K562 (cell line): Measurements from ENCODE around the gene SUMO3. TPM values are rescaled to one million over a fixed set of nuclear protein-coding genes. Genes with fewer than 3 reads are reported as not detected.

Source experiments
- ATAC-seq: fragments of 200-7000 bp; cut with Tn5 transposase; 3 replicates; pipeline ENCODE4 v1.9.1; 2020; ENCODE audit warnings: moderate library complexity
- BruUV-seq: library from RNA; stranded (reverse); fragments of 400-500 nt; replicated peaks from 2 replicates; lab custom pipeline; 2021; lab: Mats Ljungman, UMichigan
- CTCF ChIA-PET: fragments of 300-600 bp; formaldehyde crosslinking; extraction: SDS; loops from one replicate; lab custom pipeline; 2021; ENCODE audit warnings: low intra/inter-chr PET ratio; lab: Yijun Ruan, JAX
- POLR2A ChIA-PET: fragments of 300-600, 350-650 bp; sonication (Branson Sonifier 250); formaldehyde crosslinking; extraction: SDS; loops from one replicate; lab custom pipeline; 2021; ENCODE audit warnings: antibody characterized with exemption, inconsistent platforms; lab: Yijun Ruan, JAX
- DNase-seq, 4 experiments: peaks; one replicate each; pipeline versions ENCODE4 v3.0.0 to v3.0.0-alpha.2; 2011 to 2018; ENCODE audit warnings: low spot score in 3 of 4, mixed read lengths in 3 of 4; ENCODE audit errors: extremely low read depth in 1 of 4
- FAIRE-seq: peaks from 2 replicates; lab custom pipeline; 2011; peaks lifted over from hg19 to GRCh38; lab: Jason Lieb, UNC
- H2AFZ ChIP-seq: 2 replicates; pipeline ENCODE4 v1.6.0; 2011; ENCODE audit warnings: low read depth, low read length, control low read depth, inconsistent platforms
- H3K27ac ChIP-seq: fragments of 200-600 bp; 3 replicates; pipeline ENCODE4 v1.8.0; 2011; ENCODE audit warnings: low read depth, mild to moderate bottlenecking, control low read depth, inconsistent platforms, low read length, moderate library complexity, mixed read lengths; ENCODE audit errors: extremely low read depth
- H3K27me3 ChIP-seq, 2 experiments: fragments of 300-600 bp in 1 of 2; 2 replicates in 1 of 2; 3 replicates in 1 of 2; pipeline versions ENCODE4 v1.6.0 to v1.8.0; 2011; ENCODE audit warnings: inconsistent platforms in 2 of 2, low read length in 2 of 2, mild to moderate bottlenecking in 1 of 2, mixed read lengths in 1 of 2, moderate library complexity in 1 of 2; ENCODE audit not compliant: control insufficient read depth in 2 of 2, insufficient read depth in 2 of 2
- H3K36me3 ChIP-seq: fragments of 300-600 bp; 3 replicates; pipeline ENCODE4 v1.8.0; 2011; ENCODE audit warnings: mild to moderate bottlenecking, low read length, inconsistent platforms; ENCODE audit not compliant: control insufficient read depth, insufficient read depth
- H3K4me1 ChIP-seq, 2 experiments: fragments of 200-600 bp in 1 of 2; replicated peaks in 1 of 2; 2 replicates in 1 of 2; 3 replicates in 1 of 2; pipeline versions ENCODE4 v1.5.1 to v1.8.0; 2011; ENCODE audit warnings: inconsistent platforms in 2 of 2, low read length in 2 of 2, mild to moderate bottlenecking in 1 of 2, mixed read lengths in 1 of 2, moderate library complexity in 1 of 2; ENCODE audit not compliant: control insufficient read depth in 2 of 2, insufficient read depth in 2 of 2
- H3K4me2 ChIP-seq: 2 replicates; pipeline ENCODE4 v1.6.1; 2011; ENCODE audit warnings: low read length, control low read depth, inconsistent platforms, mixed read lengths; ENCODE audit not compliant: insufficient read depth
- H3K4me3 ChIP-seq: fragments of 200-600 bp; sonication (generic), shearing (Covaris generic); 2 replicates; pipeline ENCODE4 v1.5.1; 2016; ENCODE audit warnings: control low read depth, inconsistent platforms
- H3K79me2 ChIP-seq: fragments of 200-600 bp; 3 replicates; pipeline ENCODE4 v1.8.0; 2011; ENCODE audit warnings: low read length, inconsistent platforms; ENCODE audit not compliant: control insufficient read depth, insufficient read depth
- H3K9ac ChIP-seq, 2 experiments: 2 replicates each; pipeline versions ENCODE4 v1.6.0 to v1.6.1; 2011; ENCODE audit warnings: low read depth in 2 of 2, low read length in 2 of 2, control low read depth in 1 of 2, inconsistent platforms in 1 of 2, mild to moderate bottlenecking in 1 of 2, mixed read lengths in 1 of 2; ENCODE audit not compliant: insufficient read depth in 1 of 2
- H3K9me1 ChIP-seq: one replicate; pipeline ENCODE4 v1.6.0; 2011; ENCODE audit warnings: inconsistent platforms, mild to moderate bottlenecking, low read length, moderate library complexity; ENCODE audit not compliant: control insufficient read depth, insufficient read depth
- H3K9me3 ChIP-seq: replicated peaks from 2 replicates; pipeline ENCODE4 v1.5.1; 2011; ENCODE audit warnings: low read depth, low read length, inconsistent platforms; ENCODE audit not compliant: control insufficient read depth, insufficient read depth
- H4K20me1 ChIP-seq: replicated peaks from 2 replicates; pipeline ENCODE4 v1.6.1; 2011; ENCODE audit warnings: low read length, inconsistent platforms, mixed read lengths; ENCODE audit not compliant: control insufficient read depth, insufficient read depth
- DNMT1 ChIP-seq: fragments of 450-650 bp; IDR thresholded peaks from 2 replicates; pipeline ENCODE4 v1.6.1; 2016; ENCODE audit warnings: antibody characterized with exemption, mild to moderate bottlenecking
- MEF2D ChIP-seq: conservative IDR thresholded peaks from 2 replicates; pipeline ENCODE4 v1.6.1; 2016; ENCODE audit warnings: low read depth, missing genetic modification characterization, missing compliant biosample characterization
- TCF7L2 ChIP-seq: fragments of 150-350 bp; IDR thresholded peaks from 2 replicates; pipeline ENCODE4 v1.6.1; 2016; ENCODE audit warnings: low read depth, mild to moderate bottlenecking, low read length, moderate library complexity
- ZNF133 ChIP-seq: fragments of 250-450 bp; sonication (Bioruptor Pico); IDR thresholded peaks from 2 replicates; pipeline ENCODE4 v1.4.0; 2020; ENCODE audit warnings: mild to moderate bottlenecking
- WGBS: fragments of 100-300 bp; shearing (Covaris generic); methylation state at CpG from one replicate; pipeline ENCODE4 v1.1.6; 2016; ENCODE audit warnings: low coverage, mixed read lengths; ENCODE audit not compliant: insufficient coverage; ENCODE audit errors: missing lambda C conversion rate; 5-methylcytosine and 5-hydroxymethylcytosine counted together
- in situ Hi-C: fragments of 300-500 bp; cut with MboI; formaldehyde crosslinking; loops from 4 replicates; pipeline ENCODE4 v1.15.0; 2018; ENCODE audit warnings: inconsistent platforms, mixed read lengths
- intact Hi-C: fragments of 100-400 bp; cut with micrococcal nuclease; formaldehyde crosslinking; loops from 2 replicates; pipeline ENCODE4 v1.14.2; 2022
- polyA plus RNA-seq, 8 experiments: library from polyadenylated mRNA; depleted of rRNA in 4 of 8; stranded (reverse) in 5 of 8; unstranded in 3 of 8; fragments of >200 nt; fragmentation: Nextera tagmentation in 2 of 8; fragmentation: Illumina TruSeq in 1 of 8; extraction: Ambion mirVana in 2 of 8; extraction: Trizol in 1 of 8; gene quantifications; 2 replicates each; pipeline versions ENCODE4 v1.2.1 to v1.2.3, GENCODE V29; 2011 to 2014; ENCODE audit warnings: inconsistent platforms in 1 of 8, missing spikeins in 1 of 8
- total RNA-seq, 7 experiments: library from RNA; depleted of rRNA in 6 of 7; stranded (reverse); fragments of >200 nt in 6 of 7; fragmentation: Illumina TruSeq in 2 of 7; extraction: Trizol in 2 of 7; gene quantifications; 2 replicates each; pipeline versions ENCODE4 v1.2.1 to v1.2.3, GENCODE V29; 2011 to 2021; ENCODE audit warnings: low replicate concordance in 1 of 7

The SUMO3 gene
- total and polyA plus RNA-seq, 9 of the 15 experiments (the other 6 are each of a cell fraction or from before 2014, with no cell fraction given): 13.9 to 143 (median 113) TPM

GRCh38 chr21:44795342-44795741 is 22.5 kb downstream of the SUMO3 start:
- Histone ChIP-seq H3K27ac (no peak overlapping the region), H3K36me3 (peaks cover 77% of the 10 kb centered on the region), H3K9ac (no peak overlapping the region), H3K79me2 (peaks cover 98% of the 10 kb centered on the region), H3K27me3 (no peaks in the 10 kb centered on the region), H3K9me3 (no peaks in the 10 kb centered on the region; the same call in 1 of the 2 replicates), H3K9me1 (no peaks in the 10 kb centered on the region), H3K4me1 (peaks cover 2 to 19% of the 10 kb centered on the region in 2 experiments), H3K4me2 (no peak overlapping the region), H2AFZ (no peak overlapping the region), H4K20me1 (peaks cover 24% of the 10 kb centered on the region), H3K4me3 (no peak overlapping the region)
- TF ChIP-seq TCF7L2 (no peak), DNMT1 (no peak), ZNF133 (CRISPR knock-in tag) (no peak), MEF2D (no peak)
- CTCF ChIA-PET: no interaction called here
- in situ Hi-C loops (no loop called here), intact Hi-C loops (no loop called here)
- POLR2A ChIA-PET: no interaction called here
- FAIRE-seq: no peak
- DNase-seq: no peak
- no TSS peak for BruUV-seq
- 94% methylated on average over 11 of the region's 11 CpGs for WGBS
- no peak for ATAC-seq
